ENCODE data around the gene MED16.
"Not testable (repeated sequence)": the region's sequence is repeated elsewhere in the genome, so short reads cannot be mapped to it uniquely, and the experiment has no call there.

The MED16 gene

GRCh38 chr19:853014-853585 is 39.9 kb downstream of the MED16 start:
- no peaks in the 10 kb centered on the region for H3K9me3 ChIP-seq (ENCODE audit: low read depth, low read length)
- no peak overlapping the region for H3K4me3 ChIP-seq
- no peak overlapping the region for H3K9ac ChIP-seq (ENCODE audit: insufficient read length)
- H3K27ac ChIP-seq: no peak overlapping the region
- H3K36me3 ChIP-seq (ENCODE audit: insufficient read depth, low read length): no peaks in the 10 kb centered on the region
- no peak for DNase-seq (ENCODE audit: low read depth, low spot score)
- TF ChIP-seq FOXP2 (optimal IDR thresholded peaks at IDR 0.05; ENCODE audit: control extremely low read depth, extremely low read length, insufficient read depth): no peak
- TF ChIP-seq EZH2 (IDR thresholded peaks at IDR 0.05): no peak
- TF ChIP-seq POLR2AphosphoS5 (IDR thresholded peaks at IDR 0.05; ENCODE audit: borderline replicate concordance, low read depth, low read length): no peak

- no peaks in the 10 kb centered on the region for H3K9me3 ChIP-seq (ENCODE audit: low read depth, low read length)
- no peak within 1 kb of the TSS for H3K9ac ChIP-seq (ENCODE audit: insufficient read length)
- TF ChIP-seq EZH2 (IDR thresholded peaks at IDR 0.05): no peak
- TF ChIP-seq POLR2AphosphoS5 (IDR thresholded peaks at IDR 0.05; ENCODE audit: borderline replicate concordance, low read depth, low read length): no peak
- TF ChIP-seq FOXP2 (optimal IDR thresholded peaks at IDR 0.05; ENCODE audit: control extremely low read depth, extremely low read length, insufficient read depth): no peak
- H3K36me3 ChIP-seq (ENCODE audit: insufficient read depth, low read length): no peaks in the 10 kb centered on the region
- no peak for DNase-seq (ENCODE audit: low read depth, low spot score)
- H3K27ac ChIP-seq: no peak within 1 kb of the TSS
- H3K4me3 ChIP-seq: no peak within 1 kb of the TSS
These were observed 40.6 kb downstream of the MED16 start, which contains the start of gene ELANE for GRCh38 chr19:852136-853013. ELANE (plus strand) TSS chr19:852303; CDS start chr19:852329, 26 bp downstream.

GRCh38 chr19:850979-851335 is 42.0 kb downstream of the MED16 start:
- Histone ChIP-seq H3K27ac (no peak overlapping the region), H3K4me3 (no peak overlapping the region), H3K9me3 (ENCODE audit: low read depth, low read length) (no peaks in the 10 kb centered on the region), H3K9ac (ENCODE audit: insufficient read length) (no peak overlapping the region), H3K36me3 (ENCODE audit: insufficient read depth, low read length) (no peaks in the 10 kb centered on the region)
- no peak for DNase-seq (ENCODE audit: low read depth, low spot score)
- TF ChIP-seq POLR2AphosphoS5 (IDR thresholded peaks at IDR 0.05; ENCODE audit: borderline replicate concordance, low read depth, low read length): no peak
- no peak for TF ChIP-seq FOXP2 (optimal IDR thresholded peaks at IDR 0.05; ENCODE audit: control extremely low read depth, extremely low read length, insufficient read depth)

GRCh38 chr19:850221-850978 is 42.6 kb downstream of the MED16 start:
- Histone ChIP-seq H3K27ac (no peak overlapping the region), H3K4me3 (no peak overlapping the region), H3K9ac (ENCODE audit: insufficient read length) (no peak overlapping the region), H3K9me3 (ENCODE audit: low read depth, low read length) (no peaks in the 10 kb centered on the region), H3K36me3 (ENCODE audit: insufficient read depth, low read length) (no peaks in the 10 kb centered on the region)
- DNase-seq (ENCODE audit: low read depth, low spot score): no peak
- no peak for TF ChIP-seq FOXP2 (optimal IDR thresholded peaks at IDR 0.05; ENCODE audit: control extremely low read depth, extremely low read length, insufficient read depth)
- no peak for TF ChIP-seq EZH2 (IDR thresholded peaks at IDR 0.05)
- TF ChIP-seq POLR2AphosphoS5 (IDR thresholded peaks at IDR 0.05; ENCODE audit: borderline replicate concordance, low read depth, low read length): no peak

- not testable (repeated sequence) for H3K9ac ChIP-seq (ENCODE audit: insufficient read length); DNase-seq (ENCODE audit: low read depth, low spot score); H3K9me3 ChIP-seq (ENCODE audit: low read depth, low read length); H3K36me3 ChIP-seq (ENCODE audit: insufficient read depth, low read length); H3K27ac ChIP-seq; H3K4me3 ChIP-seq
These were observed 43.8 kb downstream of the MED16 start for GRCh38 chr19:849195-849594.

- no peak overlapping the region for H3K27ac ChIP-seq
- no peaks in the 10 kb centered on the region for H3K9me3 ChIP-seq (ENCODE audit: low read depth, low read length)
- no peaks in the 10 kb centered on the region for H3K36me3 ChIP-seq (ENCODE audit: insufficient read depth, low read length)
- TF ChIP-seq POLR2AphosphoS5 (IDR thresholded peaks at IDR 0.05; ENCODE audit: borderline replicate concordance, low read depth, low read length): no peak
- TF ChIP-seq EZH2 (IDR thresholded peaks at IDR 0.05): no peak
- TF ChIP-seq FOXP2 (optimal IDR thresholded peaks at IDR 0.05; ENCODE audit: control extremely low read depth, extremely low read length, insufficient read depth): no peak
- H3K9ac ChIP-seq (ENCODE audit: insufficient read length): no peak overlapping the region
- H3K4me3 ChIP-seq: no peak overlapping the region
- DNase-seq (ENCODE audit: low read depth, low spot score): no peak
These were observed 44.5 kb downstream of the MED16 start for GRCh38 chr19:848386-848921.

GRCh38 chr19:845707-846521 is 47.1 kb downstream of the MED16 start:
- Histone ChIP-seq H3K27ac (no peak overlapping the region), H3K9me3 (ENCODE audit: low read depth, low read length) (no peaks in the 10 kb centered on the region), H3K4me3 (no peak overlapping the region), H3K9ac (ENCODE audit: insufficient read length) (no peak overlapping the region), H3K36me3 (ENCODE audit: insufficient read depth, low read length) (no peaks in the 10 kb centered on the region)
- TF ChIP-seq EZH2 (IDR thresholded peaks at IDR 0.05) (no peak), POLR2AphosphoS5 (IDR thresholded peaks at IDR 0.05; ENCODE audit: borderline replicate concordance, low read depth, low read length) (no peak), FOXP2 (optimal IDR thresholded peaks at IDR 0.05; ENCODE audit: control extremely low read depth, extremely low read length, insufficient read depth) (no peak)
- DNase-seq (ENCODE audit: low read depth, low spot score): no peak
